Common myeloid progenitor, CD34-positive (primary cell): Measurements from ENCODE around the gene FLT1.

Source experiments
- CTCF ChIA-PET: fragments of 350-600 bp; sonication (Branson Sonifier 250); formaldehyde crosslinking; loops from one replicate; lab custom pipeline; 2021; ENCODE audit warnings: antibody characterized with exemption; lab: Charles Lee
- POLR2A ChIA-PET: fragments of 350-600 bp; sonication (Branson Sonifier 250); formaldehyde crosslinking; loops from one replicate; lab custom pipeline; 2021; ENCODE audit warnings: antibody characterized with exemption; lab: Charles Lee
- DNase-seq, 3 donors: peaks; one replicate each; pipeline versions ENCODE4 v3.0.0 to v3.0.0-alpha.2; 2013
- H3K27ac ChIP-seq, 2 experiments: 1 replicate in 1 of 2; 2 replicates in 1 of 2; pipeline ENCODE4 v1.7.0; 2013; ENCODE audit warnings: inconsistent platforms in 2 of 2, low read length in 2 of 2, mild to moderate bottlenecking in 2 of 2, low read depth in 1 of 2, moderate library complexity in 1 of 2; ENCODE audit not compliant: severe bottlenecking in 2 of 2, insufficient read depth in 1 of 2, poor library complexity in 1 of 2
- H3K27me3 ChIP-seq, 5 experiments: replicated peaks in 2 of 5; 1 replicate in 3 of 5; 2 replicates in 2 of 5; pipeline versions ENCODE4 v1.6.1 to v1.7.0; 2013; ENCODE audit warnings: low read length in 4 of 5, mild to moderate bottlenecking in 2 of 5, moderate library complexity in 2 of 5, inconsistent platforms in 1 of 5; ENCODE audit not compliant: insufficient read depth in 5 of 5, control insufficient read depth in 4 of 5
- H3K36me3 ChIP-seq, 4 experiments: 1 replicate in 2 of 4; 2 replicates in 2 of 4; pipeline versions ENCODE4 v1.6.1 to v1.7.0; 2013; ENCODE audit warnings: low read length in 3 of 4, control low read depth in 1 of 4, mild to moderate bottlenecking in 1 of 4; ENCODE audit not compliant: control insufficient read depth in 4 of 4, insufficient read depth in 4 of 4
- H3K4me1 ChIP-seq, 4 experiments: 1 replicate in 3 of 4; 2 replicates in 1 of 4; pipeline versions ENCODE4 v1.6.1 to v1.7.1; 2013; ENCODE audit warnings: low read length in 3 of 4, mild to moderate bottlenecking in 3 of 4, control low read depth in 1 of 4, inconsistent platforms in 1 of 4, moderate library complexity in 1 of 4; ENCODE audit not compliant: control insufficient read depth in 4 of 4, insufficient read depth in 4 of 4; ENCODE audit errors: control extremely low read depth in 1 of 4
- H3K4me3 ChIP-seq, 7 experiments: 1 replicate in 4 of 7; 2 replicates in 3 of 7; pipeline versions ENCODE4 v1.5.1 to v1.7.0; 2013; ENCODE audit warnings: mild to moderate bottlenecking in 7 of 7, low read length in 6 of 7, moderate library complexity in 6 of 7, inconsistent platforms in 2 of 7, low read depth in 2 of 7, control low read depth in 1 of 7; ENCODE audit not compliant: insufficient read depth in 4 of 7, control insufficient read depth in 1 of 7; ENCODE audit errors: extremely low read depth in 1 of 7
- H3K9me3 ChIP-seq, 5 experiments: 1 replicate in 4 of 5; 2 replicates in 1 of 5; pipeline versions ENCODE4 v1.6.1 to v1.7.1; 2013; ENCODE audit warnings: low read length in 4 of 5, mild to moderate bottlenecking in 2 of 5, inconsistent platforms in 1 of 5, low read depth in 1 of 5, moderate library complexity in 1 of 5; ENCODE audit not compliant: control insufficient read depth in 4 of 5, insufficient read depth in 2 of 5; ENCODE audit errors: control extremely low read depth in 1 of 5
- WGBS: methylation state at CpG from one replicate; pipeline ENCODE4 v1.1.5; 2013; ENCODE audit not compliant: insufficient coverage; 5-methylcytosine and 5-hydroxymethylcytosine counted together

Gene FLT1

DNA sequence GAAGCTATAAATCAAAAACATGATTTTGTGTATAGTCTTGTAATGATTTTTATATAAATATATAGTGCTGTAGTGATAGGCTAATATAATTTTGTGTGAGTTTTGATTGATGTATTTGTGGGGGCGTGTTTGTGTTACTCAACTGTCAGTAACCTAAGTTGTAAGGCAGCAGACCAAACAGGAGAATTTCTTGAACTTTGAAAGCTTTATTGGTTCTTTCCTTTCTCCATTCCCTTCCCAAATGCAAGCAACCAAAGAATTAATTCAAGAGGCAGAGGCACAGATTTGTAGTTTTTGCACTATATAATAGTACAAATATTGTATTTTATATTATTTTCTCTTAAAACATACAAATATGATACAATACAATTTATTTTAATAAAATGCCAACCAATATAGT is 109.6 kb downstream of the FLT1 start:
- Histone ChIP-seq H3K4me3 (no peak overlapping the region), H3K27ac (no peak overlapping the region), H3K4me1 (peaks cover 0 to 9% (median 5%) of the 10 kb centered on the region in 4 experiments), H3K9me3 (no peaks in the 10 kb centered on the region), H3K36me3 (peaks cover 0 to 2% (median 0%) of the 10 kb centered on the region in 4 experiments), H3K27me3 (no peaks in the 10 kb centered on the region)
- DNase-seq = no peak
- WGBS = no CpG with 5 or more reads among the region's 1 CpG
- POLR2A ChIA-PET = no interaction called here
- CTCF ChIA-PET = interaction anchor here (0.6 to 1.2 kb wide), 4 partner anchors 10 to 109 kb away, joined by 3 to 4 read pairs (median 3); no protein-coding TSS in a partner anchor

- POLR2A ChIA-PET = no interaction called here
- peak in 2 of 3 donors; percentile 24 to 32 for DNase-seq
- Histone ChIP-seq H3K27ac (no peak overlapping the region), H3K9me3 (no peaks in the 10 kb centered on the region), H3K4me3 (peak overlapping the region in 4 of 7 experiments; percentile 7 to 25 (median 22)), H3K36me3 (peaks cover 0 to 2% (median 0%) of the 10 kb centered on the region in 4 experiments), H3K4me1 (peaks cover 0 to 9% (median 5%) of the 10 kb centered on the region in 4 experiments), H3K27me3 (no peaks in the 10 kb centered on the region)
- 46% methylated on average over 3 of the region's 4 CpGs for WGBS
- CTCF ChIA-PET = interaction anchor here (0.6 to 1.3 kb wide), 4 partner anchors 15 to 109 kb away, joined by 3 to 5 read pairs (median 4); no protein-coding TSS in a partner anchor
These were observed 110.1 kb downstream of the FLT1 start for GRCh38 chr13:28384789-28385188.

GRCh38 chr13:28380319-28380718 is 114.6 kb downstream of the FLT1 start:
- WGBS = no CpG with 5 or more reads among the region's 3 CpGs
- Histone ChIP-seq H3K4me3 (no peak overlapping the region), H3K9me3 (no peaks in the 10 kb centered on the region), H3K27me3 (no peaks in the 10 kb centered on the region), H3K36me3 (no peaks in the 10 kb centered on the region), H3K4me1 (peaks cover 0 to 9% (median 5%) of the 10 kb centered on the region in 4 experiments), H3K27ac (no peak overlapping the region)
- ChIA-PET POLR2A (no interaction called here), CTCF (interaction anchor here (1.4 to 2.2 kb wide), 2 partner anchors 8 to 22 kb away, joined by 4 to 8 read pairs; no protein-coding TSS in a partner anchor)
- DNase-seq = no peak

DNA sequence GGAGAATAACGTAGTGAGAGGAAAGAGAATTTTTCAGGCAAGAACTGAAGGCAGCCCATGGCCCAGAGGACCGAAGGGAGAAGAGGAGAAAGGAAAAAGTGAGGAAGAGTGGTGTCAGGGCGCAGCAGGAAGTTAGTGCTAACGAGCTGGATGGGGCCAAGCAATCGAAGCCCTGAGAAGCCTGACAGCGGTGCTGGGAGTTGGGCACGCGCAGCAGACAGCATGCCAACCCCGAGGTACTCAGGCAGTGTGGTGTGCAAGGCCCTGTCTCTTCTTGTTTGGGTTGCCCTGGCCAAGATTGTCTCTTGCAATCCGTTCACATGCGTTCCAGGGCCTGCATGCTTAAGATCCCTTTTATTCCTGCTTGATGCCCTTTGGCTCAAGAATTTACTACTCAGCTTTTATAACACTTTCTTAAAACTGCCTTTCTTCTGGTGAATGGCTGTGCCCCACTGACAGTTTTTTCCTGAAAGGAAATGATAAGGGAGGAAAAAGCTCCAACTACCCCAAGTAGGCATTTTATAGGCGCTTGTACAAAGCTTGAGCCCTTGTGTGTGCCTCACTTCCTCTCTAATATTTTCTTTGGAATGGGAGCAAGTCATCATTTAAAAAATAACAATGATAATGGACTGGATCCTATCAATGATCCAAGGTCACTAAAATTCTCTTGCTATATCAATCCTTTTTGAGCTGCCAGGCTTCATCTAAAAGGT is 115.4 kb downstream of the FLT1 start:
- no peak overlapping the region for H3K4me3 ChIP-seq
- peaks cover 0 to 4% (median 2%) of the 10 kb centered on the region in 4 experiments for H3K4me1 ChIP-seq
- CTCF ChIA-PET = interaction anchor here (2.2 kb wide), 1 partner anchor 21 kb away, joined by 8 read pairs; no protein-coding TSS in a partner anchor
- H3K27ac ChIP-seq = no peak overlapping the region
- H3K36me3 ChIP-seq = no peaks in the 10 kb centered on the region
- WGBS = 93% methylated on average over 11 of the region's 12 CpGs
- DNase-seq = no peak
- POLR2A ChIA-PET = no interaction called here
- H3K9me3 ChIP-seq = no peaks in the 10 kb centered on the region
- H3K27me3 ChIP-seq = no peaks in the 10 kb centered on the region

DNA sequence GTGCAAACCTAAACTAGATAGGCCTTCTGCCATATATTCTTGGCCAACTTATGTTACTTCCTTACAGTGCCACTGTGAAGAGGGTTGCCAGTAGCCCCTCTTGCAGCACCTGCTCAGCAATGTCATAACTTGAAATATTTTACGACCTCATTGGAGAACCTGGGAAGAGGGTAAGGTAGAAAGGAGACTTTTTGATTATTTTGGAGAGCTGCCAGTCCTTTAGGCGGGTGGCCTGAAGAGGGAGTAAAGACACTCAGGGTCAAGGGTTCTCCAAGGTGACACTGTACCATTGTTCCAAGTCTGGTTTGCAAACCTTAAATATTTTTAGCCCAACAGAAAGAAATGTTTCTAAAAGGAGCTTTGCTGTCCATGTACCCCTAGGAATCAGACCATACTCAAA is 118.3 kb downstream of the FLT1 start:
- no peak for DNase-seq
- no peaks in the 10 kb centered on the region for H3K4me1 ChIP-seq
- H3K27me3 ChIP-seq = no peaks in the 10 kb centered on the region
- POLR2A ChIA-PET = no interaction called here
- H3K27ac ChIP-seq = no peak overlapping the region
- no peaks in the 10 kb centered on the region for H3K9me3 ChIP-seq
- WGBS = 100% methylated on average over 1 of the region's 2 CpGs
- H3K4me3 ChIP-seq = no peak overlapping the region
- no peaks in the 10 kb centered on the region for H3K36me3 ChIP-seq
- CTCF ChIA-PET = interaction anchor here (0.7 to 1.6 kb wide), 6 partner anchors 9 to 255 kb away, joined by 3 read pairs; no protein-coding TSS in a partner anchor

DNA sequence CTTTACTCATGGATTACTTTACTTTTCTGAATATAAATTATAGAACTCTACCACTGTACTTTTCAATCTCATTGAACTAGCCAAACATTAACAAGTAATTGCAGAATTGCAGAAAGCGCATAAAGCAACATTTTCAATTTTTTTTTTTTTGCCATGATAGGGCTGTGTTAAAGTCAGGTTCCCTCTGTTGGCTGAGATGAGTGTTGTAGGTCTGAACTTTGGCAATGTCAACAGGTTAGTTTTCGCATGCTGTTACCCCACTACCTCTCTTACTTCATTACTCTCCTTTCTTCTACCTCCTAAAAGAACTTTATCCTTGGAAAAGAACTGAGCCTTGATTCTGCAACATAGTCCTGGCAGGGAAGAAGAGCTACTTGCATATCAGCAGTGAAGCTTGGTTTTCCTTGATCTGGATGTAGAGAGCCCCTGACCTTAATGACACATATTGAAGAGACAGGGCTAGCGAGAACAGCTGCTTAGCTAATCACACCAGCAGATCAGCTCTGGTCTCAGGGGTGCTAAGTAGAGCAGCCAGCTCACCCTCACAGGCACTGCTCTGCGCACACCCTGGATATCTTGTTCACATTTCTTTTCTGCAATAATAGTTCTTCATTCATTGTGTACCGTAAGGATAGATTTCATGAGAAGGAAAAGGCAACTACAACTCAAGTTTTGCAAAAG is 119.5 kb downstream of the FLT1 start:
- Histone ChIP-seq H3K4me1 (no peaks in the 10 kb centered on the region), H3K36me3 (no peaks in the 10 kb centered on the region), H3K4me3 (no peak overlapping the region), H3K27ac (no peak overlapping the region), H3K9me3 (no peaks in the 10 kb centered on the region), H3K27me3 (no peaks in the 10 kb centered on the region)
- WGBS = 100% methylated on average over 1 of the region's 5 CpGs
- ChIA-PET POLR2A (no interaction called here), CTCF (interaction anchor here (0.9 to 1.6 kb wide), 5 partner anchors 8 to 33 kb away, joined by 3 read pairs; no protein-coding TSS in a partner anchor)
- DNase-seq = no peak

- Histone ChIP-seq H3K36me3 (no peaks in the 10 kb centered on the region), H3K9me3 (no peaks in the 10 kb centered on the region), H3K4me3 (no peak overlapping the region), H3K27me3 (no peaks in the 10 kb centered on the region), H3K27ac (no peak overlapping the region), H3K4me1 (no peaks in the 10 kb centered on the region)
- CTCF ChIA-PET = no interaction called here
- WGBS = 100% methylated on average over 2 of the region's 3 CpGs
- DNase-seq = no peak
- POLR2A ChIA-PET = no interaction called here
These were observed 121.1 kb downstream of the FLT1 start for GRCh38 chr13:28373810-28374209.
